Measurements from ENCODE around the gene ARHGEF1. TPM values are rescaled to one million over a fixed set of nuclear protein-coding genes. Genes with fewer than 3 reads are reported as not detected.

Gene ARHGEF1
- total RNA-seq, 4 donors from 2014 or later = 53.1 to 129 (median 72.0) TPM

DNA sequence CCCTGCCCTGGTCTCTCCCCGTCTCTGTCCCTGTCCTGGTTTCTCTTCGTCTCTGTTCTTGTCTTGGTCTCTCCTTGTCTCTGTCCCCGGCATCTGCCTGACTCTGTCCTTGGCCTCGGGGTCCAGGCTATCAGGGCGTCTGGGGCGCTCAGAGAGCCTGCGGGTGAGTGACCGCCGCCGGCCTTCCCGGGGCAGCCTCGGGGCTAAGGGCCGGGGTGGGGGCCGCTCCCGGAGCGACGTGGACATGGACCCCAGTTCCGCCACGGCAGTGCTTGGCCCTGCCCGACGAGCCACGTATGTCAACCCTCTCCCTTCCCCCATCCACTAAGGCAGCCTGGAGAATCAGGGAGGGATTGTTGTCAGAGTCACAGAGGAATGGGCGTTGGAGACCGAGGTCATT is 14.8 kb downstream of the ARHGEF1 start:
- TF ChIP-seq, protein P1, sequence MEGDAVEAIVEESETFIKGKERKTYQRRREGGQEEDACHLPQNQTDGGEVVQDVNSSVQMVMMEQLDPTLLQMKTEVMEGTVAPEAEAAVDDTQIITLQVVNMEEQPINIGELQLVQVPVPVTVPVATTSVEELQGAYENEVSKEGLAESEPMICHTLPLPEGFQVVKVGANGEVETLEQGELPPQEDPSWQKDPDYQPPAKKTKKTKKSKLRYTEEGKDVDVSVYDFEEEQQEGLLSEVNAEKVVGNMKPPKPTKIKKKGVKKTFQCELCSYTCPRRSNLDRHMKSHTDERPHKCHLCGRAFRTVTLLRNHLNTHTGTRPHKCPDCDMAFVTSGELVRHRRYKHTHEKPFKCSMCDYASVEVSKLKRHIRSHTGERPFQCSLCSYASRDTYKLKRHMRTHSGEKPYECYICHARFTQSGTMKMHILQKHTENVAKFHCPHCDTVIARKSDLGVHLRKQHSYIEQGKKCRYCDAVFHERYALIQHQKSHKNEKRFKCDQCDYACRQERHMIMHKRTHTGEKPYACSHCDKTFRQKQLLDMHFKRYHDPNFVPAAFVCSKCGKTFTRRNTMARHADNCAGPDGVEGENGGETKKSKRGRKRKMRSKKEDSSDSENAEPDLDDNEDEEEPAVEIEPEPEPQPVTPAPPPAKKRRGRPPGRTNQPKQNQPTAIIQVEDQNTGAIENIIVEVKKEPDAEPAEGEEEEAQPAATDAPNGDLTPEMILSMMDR (IDR thresholded peaks at IDR 0.05) = no peak
- ATAC-seq (ENCODE audit: low FRiP score) = no peak

DNA sequence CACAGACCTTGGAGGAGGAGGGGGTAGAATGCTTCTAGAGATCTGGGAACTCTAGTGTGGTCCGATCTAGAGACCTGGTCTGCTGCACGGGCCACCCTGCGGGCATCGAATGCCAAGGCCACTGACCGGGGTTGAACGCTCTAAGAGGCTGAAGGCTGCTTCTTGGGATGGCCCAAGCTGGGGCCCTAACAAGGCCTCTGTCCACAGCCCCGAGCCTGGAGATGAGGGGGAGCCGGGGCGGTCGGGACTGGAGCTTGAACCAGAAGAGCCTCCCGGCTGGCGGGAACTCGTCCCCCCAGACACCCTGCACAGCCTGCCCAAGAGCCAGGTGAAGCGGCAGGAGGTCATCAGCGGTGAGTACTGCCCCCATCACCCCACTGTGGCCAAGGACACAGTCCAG is 15.3 kb downstream of the ARHGEF1 start:
- no peak for ATAC-seq (ENCODE audit: low FRiP score)
- TF ChIP-seq, protein P1 (IDR thresholded peaks at IDR 0.05) = no peak
- DNase-seq (ENCODE audit: low spot score) = no peak

More for the DNA sequence above, 14.8 kb downstream of the ARHGEF1 start:
- no peak for DNase-seq (ENCODE audit: low spot score)

DNA sequence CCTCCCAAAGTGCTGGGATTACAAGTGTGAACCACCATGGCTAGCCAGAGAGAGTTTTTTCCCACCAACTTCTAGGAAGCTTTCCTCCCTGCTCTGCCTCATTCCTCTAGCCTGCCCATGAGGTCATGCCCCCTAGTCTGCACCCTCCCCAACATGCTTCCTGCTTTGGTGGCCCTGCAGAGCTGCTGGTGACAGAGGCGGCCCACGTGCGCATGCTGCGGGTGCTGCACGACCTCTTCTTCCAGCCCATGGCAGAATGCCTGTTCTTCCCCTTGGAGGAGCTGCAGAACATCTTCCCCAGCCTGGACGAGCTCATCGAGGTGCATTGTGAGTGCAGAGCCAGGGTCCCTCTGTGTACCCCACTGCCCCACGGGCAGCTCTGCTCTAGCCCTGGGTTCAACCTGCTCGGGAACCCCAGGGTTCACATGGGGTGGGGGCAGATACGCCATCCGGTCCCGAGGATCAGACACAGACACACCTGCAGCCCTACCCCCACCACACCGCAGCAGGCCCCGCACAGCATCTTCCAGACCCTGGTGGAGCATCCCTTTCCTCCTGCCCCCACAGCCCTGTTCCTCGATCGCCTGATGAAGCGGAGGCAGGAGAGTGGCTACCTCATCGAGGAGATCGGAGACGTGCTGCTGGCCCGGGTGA is 18.9 kb downstream of the ARHGEF1 start:
- DNase-seq (ENCODE audit: low spot score) (no peak), ATAC-seq (ENCODE audit: low FRiP score) (no peak)
- TF ChIP-seq, protein P1 (IDR thresholded peaks at IDR 0.05) = no peak

DNA sequence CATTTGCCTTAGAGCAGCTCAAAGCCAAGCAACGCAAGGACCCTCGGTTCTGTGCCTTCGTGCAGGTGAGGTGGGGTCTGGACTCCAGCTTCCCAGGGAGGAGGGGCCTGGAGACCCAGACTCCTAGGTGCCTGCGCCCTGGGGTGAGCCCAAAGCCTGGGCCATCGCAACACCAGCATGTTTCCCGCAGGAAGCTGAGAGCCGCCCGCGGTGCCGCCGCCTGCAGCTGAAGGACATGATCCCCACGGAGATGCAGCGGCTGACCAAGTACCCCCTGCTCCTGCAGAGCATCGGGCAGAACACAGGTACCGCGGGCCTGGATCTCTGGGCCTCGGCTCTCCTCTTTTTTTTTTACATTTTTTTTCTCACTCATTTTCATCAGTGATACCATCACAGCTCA is 19.6 kb downstream of the ARHGEF1 start:
- DNase-seq (ENCODE audit: low spot score) (no peak), ATAC-seq (ENCODE audit: low FRiP score) (no peak)
- TF ChIP-seq, protein P1 (IDR thresholded peaks at IDR 0.05) = no peak

DNA sequence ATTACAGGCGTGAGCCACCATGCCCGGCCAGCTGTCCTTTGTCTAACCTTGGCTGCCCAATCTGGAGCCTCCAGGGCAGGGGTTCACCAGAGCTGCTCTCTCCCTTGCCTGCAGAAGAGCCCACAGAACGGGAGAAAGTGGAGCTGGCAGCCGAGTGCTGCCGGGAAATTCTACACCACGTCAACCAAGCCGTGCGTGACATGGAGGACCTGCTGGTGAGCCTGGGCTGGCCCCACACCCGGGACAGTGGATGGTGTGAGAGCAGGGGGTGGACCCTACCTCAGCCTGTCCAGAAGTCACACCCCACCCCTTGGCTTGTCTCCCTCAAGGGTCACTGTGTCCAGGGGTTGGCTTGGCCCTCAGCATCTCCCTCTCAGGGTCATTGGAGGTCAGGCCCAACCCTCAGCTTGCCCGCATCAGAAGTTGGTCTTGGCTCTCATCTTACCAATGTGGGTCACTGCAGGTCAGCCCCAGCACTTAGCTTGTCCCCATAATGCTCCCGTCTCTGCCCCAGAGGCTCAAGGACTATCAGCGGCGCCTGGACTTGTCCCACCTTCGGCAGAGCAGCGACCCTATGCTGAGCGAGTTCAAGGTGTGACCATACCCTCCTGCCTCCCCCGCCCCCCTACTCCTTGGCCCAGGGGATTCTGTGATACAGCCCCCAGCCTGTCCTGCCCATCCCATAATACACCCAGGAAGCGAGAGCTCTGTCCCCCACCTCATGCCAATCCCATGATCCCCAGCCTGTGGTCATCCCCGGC is 20.4 kb downstream of the ARHGEF1 start:
- ATAC-seq (ENCODE audit: low FRiP score) (no peak), DNase-seq (ENCODE audit: low spot score) (no peak)
- TF ChIP-seq, protein P1 (IDR thresholded peaks at IDR 0.05) = no peak

DNA sequence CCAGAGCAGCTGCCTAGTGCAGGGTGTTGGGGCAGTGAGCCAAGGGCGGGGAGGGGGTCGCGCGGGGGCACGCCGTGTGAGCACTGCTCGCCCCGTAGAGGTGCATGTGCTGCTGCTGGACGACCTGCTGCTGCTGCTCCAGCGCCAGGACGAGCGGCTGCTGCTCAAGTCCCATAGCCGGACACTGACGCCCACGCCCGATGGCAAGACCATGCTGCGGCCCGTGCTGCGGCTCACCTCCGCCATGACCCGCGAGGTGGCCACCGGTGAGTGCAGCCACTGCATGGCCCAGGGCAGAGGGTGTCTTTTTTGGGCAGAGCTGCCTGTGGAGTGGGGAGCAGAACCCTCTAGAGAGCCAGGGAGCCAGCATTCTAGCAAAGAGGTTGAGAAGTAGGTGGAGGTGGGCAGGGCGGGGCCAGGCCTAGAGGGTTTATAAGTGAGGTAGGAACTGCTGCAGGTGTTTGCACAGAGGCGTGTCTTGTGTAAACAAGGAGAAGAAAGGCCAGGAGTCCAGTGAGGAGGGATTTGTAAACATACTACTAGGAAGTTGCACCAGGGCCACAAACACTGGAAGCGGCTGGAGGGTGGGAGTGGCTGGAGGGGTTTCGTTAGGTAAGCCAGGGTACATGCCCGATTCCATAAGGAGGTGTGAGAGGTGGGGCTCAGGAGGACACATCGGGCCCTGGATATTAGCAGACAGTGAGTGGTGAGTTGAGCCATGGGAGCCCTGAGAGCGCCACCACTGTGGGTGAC is 21.3 kb downstream of the ARHGEF1 start:
- ATAC-seq (ENCODE audit: low FRiP score) = no peak
- no peak for DNase-seq (ENCODE audit: low spot score)
- TF ChIP-seq, protein P1 (IDR thresholded peaks at IDR 0.05) = no peak
